Measurements from ENCODE around the gene NHS.

The NHS gene

GRCh38 chrX:17622331-17622730 is 247.3 kb downstream of the NHS start:
- DNase-seq (ENCODE audit: low read depth in 2 of 2) = no peak

- DNase-seq (ENCODE audit: low read depth in 2 of 2) = no peak
Observed at GRCh38 chrX:17623750-17624149, 248.8 kb downstream of the NHS start.

- no peak for DNase-seq (ENCODE audit: low read depth in 2 of 2)
Observed at GRCh38 chrX:17627026-17627425, 252.0 kb downstream of the NHS start.

GRCh38 chrX:17628976-17629375 is 254.0 kb downstream of the NHS start:
- no peak for DNase-seq (ENCODE audit: low read depth in 2 of 2)

- DNase-seq (ENCODE audit: low read depth in 2 of 2) = no peak
Observed at GRCh38 chrX:17629519-17629918, 254.5 kb downstream of the NHS start.

GRCh38 chrX:17631647-17632046 is 256.6 kb downstream of the NHS start:
- DNase-seq (ENCODE audit: low read depth in 2 of 2) = no peak

- no peak for DNase-seq (ENCODE audit: low read depth in 2 of 2)
Observed at GRCh38 chrX:17632942-17633341, 257.9 kb downstream of the NHS start.

GRCh38 chrX:17633546-17633945 is 258.5 kb downstream of the NHS start:
- no peak for DNase-seq (ENCODE audit: low read depth in 2 of 2)

- DNase-seq (ENCODE audit: low read depth in 2 of 2) = no peak
Observed at GRCh38 chrX:17634542-17635207, 259.7 kb downstream of the NHS start.

- no peak for DNase-seq (ENCODE audit: low read depth in 2 of 2)
Observed at GRCh38 chrX:17635231-17635630, 260.2 kb downstream of the NHS start.

GRCh38 chrX:17637235-17637634 is 262.2 kb downstream of the NHS start:
- DNase-seq (ENCODE audit: low read depth in 2 of 2) = no peak

- DNase-seq (ENCODE audit: low read depth in 2 of 2) = no peak
Observed at GRCh38 chrX:17638731-17639130, 263.7 kb downstream of the NHS start.

GRCh38 chrX:17642891-17643290 is 267.9 kb downstream of the NHS start:
- DNase-seq (ENCODE audit: low read depth in 2 of 2) = no peak

- no peak for DNase-seq (ENCODE audit: low read depth in 2 of 2)
Observed at GRCh38 chrX:17643528-17643927, 268.5 kb downstream of the NHS start.

- DNase-seq (ENCODE audit: low read depth in 2 of 2) = no peak
Observed at GRCh38 chrX:17644001-17644400, 269.0 kb downstream of the NHS start.

GRCh38 chrX:17654116-17654515 is 279.1 kb downstream of the NHS start:
- no peak for DNase-seq (ENCODE audit: low read depth in 2 of 2)

- DNase-seq (ENCODE audit: low read depth in 2 of 2) = no peak
Observed at GRCh38 chrX:17655211-17656034, 280.4 kb downstream of the NHS start.

GRCh38 chrX:17656035-17656418 is 281.0 kb downstream of the NHS start:
- no peak for DNase-seq (ENCODE audit: low read depth in 2 of 2)

- DNase-seq (ENCODE audit: low read depth in 2 of 2) = no peak
Observed at GRCh38 chrX:17656556-17656955, 281.6 kb downstream of the NHS start.

- DNase-seq (ENCODE audit: low read depth in 2 of 2) = no peak
Observed at GRCh38 chrX:17662391-17662790, 287.4 kb downstream of the NHS start.

GRCh38 chrX:17668929-17669328 is 293.9 kb downstream of the NHS start:
- no peak for DNase-seq (ENCODE audit: low read depth in 2 of 2)

GRCh38 chrX:17669458-17669857 is 294.5 kb downstream of the NHS start:
- no peak for DNase-seq (ENCODE audit: low read depth in 2 of 2)

- DNase-seq (ENCODE audit: low read depth in 2 of 2) = no peak
Observed at GRCh38 chrX:17669891-17670290, 294.9 kb downstream of the NHS start.
